ENCODE data around the gene GLIPR1.
A peak's percentile ranks its signal among the peaks of the same experiment; 100 is the strongest.
"Not testable (repeated sequence)": the region's sequence is repeated elsewhere in the genome, so short reads cannot be mapped to it uniquely, and the experiment has no call there.

Gene GLIPR1

DNA sequence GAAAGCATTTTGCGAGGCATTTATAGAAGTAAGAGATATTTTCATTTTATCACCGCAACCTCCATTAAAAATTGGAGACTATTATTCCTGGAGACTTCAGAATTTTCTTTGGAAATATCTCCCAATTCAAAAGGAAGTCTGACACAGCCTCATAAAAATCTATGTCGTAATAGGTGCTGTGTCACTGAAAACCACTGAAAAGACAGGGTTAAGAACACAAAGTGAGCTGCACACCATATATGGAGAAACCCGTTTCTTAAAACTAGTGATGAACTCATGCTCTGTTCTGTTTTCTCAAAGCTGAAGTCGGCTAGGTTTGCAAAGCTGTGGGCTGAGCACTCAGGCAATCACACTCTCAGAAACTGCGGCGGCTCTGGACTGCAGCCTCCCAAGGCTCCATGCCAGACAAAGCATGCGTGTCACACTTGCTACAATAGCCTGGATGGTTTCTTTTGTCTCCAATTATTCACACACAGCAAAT lies at the start of gene GLIPR1:
Gene GLIPR1 (plus strand): TSS at position 287 of the 481 bp plus-strand sequence. CDS start 126 bp downstream, at position 413.
- DNase-seq (ENCODE audit: low spot score) = peak; percentile 87

DNA sequence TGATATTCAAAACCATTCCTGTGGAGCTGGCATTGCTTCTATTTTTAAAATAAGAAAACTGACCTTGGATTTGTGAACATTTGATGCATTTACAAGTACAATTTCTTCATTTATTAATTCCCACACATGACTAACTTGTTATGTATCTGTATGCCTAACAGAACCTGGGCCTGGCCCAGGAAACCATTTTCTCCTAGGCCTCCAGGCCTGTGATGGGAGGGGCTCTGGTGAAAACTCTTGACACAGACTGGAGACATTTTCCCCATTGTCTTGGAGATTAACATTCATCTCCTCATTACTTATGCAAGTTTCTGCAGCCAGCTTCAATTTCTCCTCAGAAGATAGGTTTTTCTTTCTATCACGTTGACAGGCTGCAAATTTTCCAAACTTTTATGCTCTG lies 47.6 kb upstream of the GLIPR1 start:
- DNase-seq (ENCODE audit: low spot score) = no peak

DNA sequence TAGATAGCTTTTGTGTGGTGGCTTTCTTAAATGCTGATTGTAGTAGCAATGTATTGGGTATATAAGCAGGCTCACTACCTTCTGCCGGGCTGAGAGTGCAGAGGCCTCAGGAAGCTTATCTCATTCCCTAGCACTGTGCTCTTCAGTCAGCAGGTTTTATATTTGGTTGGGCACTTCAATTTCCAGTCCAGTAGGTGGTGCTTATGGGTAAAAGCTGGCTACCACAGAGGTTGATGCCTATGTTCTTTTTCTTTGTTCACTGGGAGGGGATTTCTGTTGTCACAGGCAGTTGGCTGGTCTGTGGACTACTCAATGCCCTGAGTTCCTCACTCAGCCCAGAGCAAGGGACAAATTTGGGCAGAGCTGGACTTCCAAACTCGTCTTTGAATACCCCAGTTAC lies 43.0 kb upstream of the GLIPR1 start:
- peak; percentile 64 for DNase-seq (ENCODE audit: low spot score)

DNA sequence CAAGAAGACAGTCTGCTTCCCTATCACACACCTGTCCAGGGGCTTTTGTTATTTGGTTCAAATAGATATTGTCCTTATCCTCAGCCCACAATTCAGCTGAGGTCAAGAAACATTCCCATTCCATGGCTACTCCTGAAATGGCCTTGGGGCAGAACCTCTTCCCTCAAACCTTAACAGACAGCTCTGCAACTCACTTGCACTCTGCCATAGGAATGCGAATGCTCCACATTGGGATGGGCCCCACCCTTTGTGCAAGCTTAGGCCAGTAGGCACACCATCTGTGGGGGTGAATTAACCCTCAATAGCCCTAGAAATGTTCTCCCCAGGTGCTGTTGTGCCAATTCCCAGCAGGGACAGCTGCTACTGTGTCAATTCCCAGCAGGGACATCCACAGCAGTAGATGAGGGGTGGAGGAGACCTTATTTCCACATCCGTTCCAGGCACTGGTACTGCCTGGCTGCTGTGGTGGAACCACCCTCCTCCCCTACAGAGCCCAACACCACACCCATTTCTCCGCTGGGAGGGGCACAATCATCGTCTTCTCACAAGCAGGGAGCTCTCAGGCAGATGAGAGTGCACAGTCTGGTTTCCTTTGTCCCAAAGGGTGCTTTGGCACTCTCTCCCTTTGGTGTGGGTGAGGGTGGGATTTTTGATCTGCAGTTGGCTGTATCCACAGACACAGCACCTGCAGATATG lies 42.3 kb upstream of the GLIPR1 start:
- peak; percentile 24 for DNase-seq (ENCODE audit: low spot score)

DNA sequence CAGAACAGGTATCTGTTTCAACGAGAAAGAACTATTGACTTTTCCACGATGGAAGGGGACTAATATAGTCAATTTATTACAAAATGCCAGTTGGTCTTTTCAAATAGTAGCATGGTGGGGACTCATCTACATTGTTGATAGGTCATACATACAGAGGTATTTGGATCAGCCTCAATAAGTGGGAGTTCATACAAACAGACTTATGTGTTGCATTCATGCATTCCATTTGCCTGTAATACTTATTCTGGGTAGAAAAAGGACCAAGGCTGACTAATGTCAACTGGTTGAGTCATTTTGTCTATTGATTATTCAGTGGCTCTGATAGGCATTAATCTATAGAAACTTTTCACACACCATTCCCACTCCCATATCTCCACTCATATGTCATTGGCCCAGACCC lies 41.5 kb upstream of the GLIPR1 start:
- no peak for DNase-seq (ENCODE audit: low spot score)

DNA sequence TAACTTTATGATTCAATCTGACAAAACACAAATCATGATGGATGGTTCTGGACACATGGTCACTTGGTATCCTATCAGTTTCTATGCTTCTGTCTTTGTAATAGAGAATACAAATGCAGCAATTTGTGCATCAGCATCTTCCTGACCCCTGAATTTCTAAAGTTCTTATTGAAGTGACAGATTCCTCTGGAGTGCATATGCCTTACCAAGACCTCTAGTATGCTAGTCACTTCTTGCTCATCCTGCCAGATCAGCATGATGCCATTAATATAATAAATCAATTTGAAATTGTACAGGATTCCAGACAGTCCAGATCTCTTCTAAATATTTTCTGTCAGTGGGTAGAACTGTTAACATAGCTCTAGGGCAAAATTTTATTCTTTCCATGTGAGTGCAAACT lies 40.6 kb upstream of the GLIPR1 start:
- no peak for DNase-seq (ENCODE audit: low spot score)

DNA sequence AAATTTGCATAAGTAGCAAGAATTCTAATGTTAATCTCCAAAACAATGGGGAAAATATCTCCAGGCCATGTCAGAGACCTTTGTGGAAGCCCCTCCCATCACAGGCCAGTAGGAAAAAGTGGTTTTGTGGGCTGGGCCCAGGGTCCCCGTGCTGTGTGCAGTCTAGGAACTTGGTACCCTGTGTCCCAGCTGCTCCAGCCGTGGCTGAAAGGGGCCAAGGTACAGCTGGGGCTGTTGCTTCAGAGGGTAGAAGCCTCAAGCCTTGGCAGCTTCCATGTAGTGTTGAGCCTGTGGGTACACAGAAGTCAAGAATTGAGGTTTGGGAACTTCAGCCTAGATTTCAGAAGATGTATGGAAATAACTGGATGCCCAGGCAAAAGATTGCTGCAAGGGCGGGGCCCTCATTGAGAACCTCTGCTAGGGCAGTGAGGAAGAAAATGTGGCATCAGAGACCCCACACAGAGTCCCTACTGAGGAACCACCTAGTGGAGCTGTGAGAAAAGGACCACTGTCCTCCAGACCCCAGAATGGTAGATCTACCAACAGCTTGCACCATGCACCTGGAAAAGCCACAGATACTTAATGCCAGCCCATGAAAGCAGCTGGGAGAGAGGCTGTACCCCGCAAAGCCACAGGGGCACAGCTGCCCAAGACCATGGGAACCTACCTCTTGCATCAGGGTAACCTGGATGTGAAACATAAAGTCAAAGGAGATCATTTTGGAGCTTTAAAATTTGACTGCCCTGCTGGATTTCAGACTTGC lies 38.7 kb upstream of the GLIPR1 start:
- DNase-seq (ENCODE audit: low spot score) = not testable (repeated sequence)

DNA sequence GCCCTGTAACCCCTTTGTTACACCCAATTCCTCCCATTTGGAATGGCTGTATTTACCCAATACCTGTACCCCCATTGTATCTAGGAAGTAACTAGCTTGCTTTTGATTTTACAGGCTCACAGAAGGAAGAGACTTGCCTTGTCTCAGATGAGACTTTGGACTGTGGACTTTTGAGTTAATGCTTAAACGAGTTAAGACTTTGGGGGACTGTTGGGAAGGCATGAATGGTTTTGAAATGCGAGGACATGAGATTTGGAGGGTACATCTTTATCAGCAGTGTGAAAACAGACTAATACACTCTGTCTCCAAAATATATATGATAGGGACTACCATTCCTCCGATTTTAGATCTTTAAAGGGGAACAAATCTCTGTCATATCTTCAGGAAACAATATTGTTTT lies 38.1 kb upstream of the GLIPR1 start:
- not testable (repeated sequence) for DNase-seq (ENCODE audit: low spot score)

DNA sequence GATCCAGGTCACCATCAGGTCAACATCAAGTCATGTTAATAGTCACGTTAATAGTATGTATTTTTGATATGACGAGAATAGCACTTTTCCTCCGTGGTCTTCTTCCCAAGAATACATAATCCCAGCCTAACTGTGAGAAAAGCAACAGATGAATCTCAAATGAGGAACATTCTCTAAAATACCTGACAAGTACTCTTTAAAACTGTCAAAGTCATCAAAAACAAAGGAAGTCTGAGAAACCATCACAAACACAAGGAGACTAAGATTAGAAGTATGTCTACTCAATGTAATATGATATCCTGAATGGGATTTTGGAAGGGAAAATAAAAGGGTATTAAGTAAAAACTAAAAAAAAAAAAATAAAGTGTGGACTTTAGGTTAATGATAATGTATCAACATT lies 36.8 kb upstream of the GLIPR1 start:
- DNase-seq (ENCODE audit: low spot score) = no peak

DNA sequence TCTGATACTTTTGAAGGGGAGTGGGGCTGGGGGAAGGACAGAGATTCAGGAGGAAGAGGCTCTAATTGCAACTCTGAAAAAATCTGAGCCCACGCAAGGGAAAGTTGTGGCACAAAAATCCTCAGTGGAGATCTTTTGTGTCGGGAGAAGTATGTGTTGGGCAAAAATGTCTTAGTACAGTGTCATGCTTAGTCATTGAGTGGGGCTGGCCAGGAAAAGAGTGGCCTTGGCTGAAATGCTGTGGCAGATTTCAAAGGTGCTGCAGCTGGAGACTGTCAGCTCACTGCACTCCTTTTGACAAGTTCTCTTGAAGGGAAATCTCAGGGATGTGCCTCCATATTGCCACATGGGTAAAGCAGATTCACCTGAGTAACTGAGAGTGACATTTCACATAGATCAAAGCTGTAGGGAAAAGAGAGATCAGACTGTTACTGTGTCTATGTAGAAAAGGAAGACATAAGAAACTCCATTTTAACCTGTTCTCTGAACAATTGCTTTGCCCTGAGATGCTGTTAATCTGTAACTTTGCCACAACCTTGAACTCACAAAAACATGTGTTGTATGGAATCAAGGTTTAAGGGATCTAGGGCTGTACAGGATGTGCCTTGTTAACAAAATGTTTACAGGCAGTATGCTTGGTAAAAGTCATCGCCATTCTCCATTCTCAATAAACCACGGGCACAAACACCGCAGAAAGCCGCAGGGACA lies 36.0 kb upstream of the GLIPR1 start:
- DNase-seq (ENCODE audit: low spot score) = no peak

DNA sequence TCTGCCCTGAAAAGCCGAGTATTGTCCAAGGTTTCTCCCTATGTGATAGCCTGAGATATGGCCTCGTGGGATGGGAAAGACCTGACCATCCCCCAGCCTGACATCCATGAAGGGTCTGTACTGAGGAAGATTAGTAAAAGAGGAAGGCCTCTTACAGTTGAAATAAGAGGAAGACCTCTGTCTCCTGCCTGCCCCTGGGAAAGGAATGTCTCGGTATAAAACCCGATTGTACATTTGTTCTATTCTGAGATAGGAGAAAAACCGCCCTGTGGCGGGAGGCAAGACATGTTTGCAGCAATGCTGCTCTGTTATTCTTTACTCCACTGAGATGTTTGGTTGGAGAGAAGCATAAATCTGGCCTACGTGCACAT lies 35.4 kb upstream of the GLIPR1 start:
- DNase-seq (ENCODE audit: low spot score) = not testable (repeated sequence)

DNA sequence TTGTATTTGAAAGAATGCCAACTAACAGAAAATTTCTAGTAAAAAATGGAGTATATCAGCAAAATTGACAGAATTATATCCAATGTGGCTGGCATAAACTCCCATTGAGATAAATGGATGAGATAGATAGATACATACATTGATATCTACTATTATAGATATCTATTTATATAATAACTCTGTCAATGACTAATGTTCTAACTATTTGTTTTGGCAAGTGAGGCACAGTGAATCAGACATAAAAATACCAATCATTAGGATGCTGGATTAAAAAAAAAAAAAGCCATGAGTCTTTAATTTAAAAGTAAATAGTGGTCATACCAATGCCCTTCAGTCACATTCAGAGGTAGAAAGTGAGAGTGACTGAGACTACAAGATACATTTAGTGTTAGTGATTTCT lies 33.7 kb upstream of the GLIPR1 start:
- no peak for DNase-seq (ENCODE audit: low spot score)

DNA sequence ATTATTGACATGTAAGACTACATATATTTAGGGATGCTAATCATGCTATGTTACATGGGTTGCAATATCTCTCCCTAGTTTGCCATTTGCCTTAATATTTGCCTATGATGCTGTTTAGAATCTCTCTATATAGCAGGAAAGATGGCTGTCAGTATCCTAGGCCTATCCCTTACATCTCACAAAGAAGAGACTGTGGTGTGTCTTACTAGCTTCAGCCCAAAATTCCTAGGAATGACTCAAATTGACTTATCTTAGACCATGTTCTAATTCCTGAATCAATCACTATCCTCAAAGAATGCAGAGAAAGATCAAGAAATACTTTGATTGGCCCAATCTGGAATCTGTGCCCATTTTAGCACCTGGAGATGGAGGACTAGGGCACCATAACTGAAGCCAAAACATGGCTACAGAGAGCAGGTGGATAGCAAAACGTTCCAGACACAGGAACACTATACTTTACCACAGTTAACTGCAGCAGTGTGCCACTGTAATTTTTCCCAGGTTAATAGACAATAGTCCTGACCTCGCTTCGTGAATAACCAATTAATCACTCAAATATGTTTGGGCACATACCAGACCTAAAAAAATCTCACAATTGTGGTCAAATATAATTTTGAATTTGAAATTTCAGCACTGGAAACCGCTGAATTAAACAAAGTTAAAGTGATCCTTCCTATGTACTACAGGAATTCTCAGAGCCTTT lies 32.7 kb upstream of the GLIPR1 start:
- DNase-seq (ENCODE audit: low spot score) = no peak

DNA sequence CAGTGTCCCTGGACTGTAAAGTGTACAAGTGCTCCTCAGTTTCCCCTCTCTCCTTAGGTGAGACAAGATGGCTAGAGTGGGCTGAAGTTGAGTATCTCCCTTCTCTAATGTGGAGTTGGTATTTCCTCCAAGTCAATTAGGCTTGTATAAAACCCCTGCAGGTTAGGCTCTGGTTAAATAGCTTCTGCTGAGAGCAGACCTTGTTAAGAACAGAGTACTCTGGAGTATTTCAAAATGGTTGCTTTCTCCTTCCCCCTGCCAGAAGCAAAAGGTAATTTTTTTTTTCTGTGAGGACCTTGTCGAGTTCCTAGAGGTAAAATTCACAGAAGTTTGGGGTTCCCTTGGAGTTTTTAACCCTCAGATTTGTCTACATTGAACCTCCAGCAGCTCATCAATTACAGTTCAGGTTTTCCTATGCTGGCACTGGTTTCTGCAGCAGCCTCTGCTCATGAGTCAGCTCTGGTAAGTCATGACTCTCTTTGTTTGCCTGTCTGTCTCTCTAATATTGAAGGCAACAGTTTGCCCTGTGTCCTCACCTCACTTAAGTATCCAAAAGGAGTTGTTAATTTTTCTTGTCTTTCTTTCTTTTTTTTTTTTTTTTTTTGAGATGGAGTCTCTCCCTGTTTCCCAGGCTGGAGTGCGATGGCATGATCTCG lies 27.8 kb upstream of the GLIPR1 start:
- DNase-seq (ENCODE audit: low spot score) = no peak

DNA sequence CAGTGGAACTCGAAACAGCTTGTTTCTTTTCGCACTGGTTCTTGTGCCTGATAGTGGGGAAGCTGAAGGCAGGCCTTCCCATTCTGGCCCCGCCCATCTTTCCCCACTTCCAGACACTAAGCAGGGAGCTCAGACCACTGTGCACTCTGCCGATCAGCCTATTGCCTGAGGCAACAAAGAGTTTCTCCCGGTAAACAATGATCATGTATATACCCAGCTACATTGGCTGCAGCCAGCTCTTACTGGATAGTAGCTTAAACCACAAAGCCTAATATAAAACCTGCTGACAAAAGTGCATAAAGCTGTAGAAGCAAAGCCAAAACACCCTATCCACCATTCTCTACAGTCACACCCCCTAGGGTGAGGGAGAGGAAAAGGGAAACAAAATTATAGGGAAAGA lies 24.7 kb upstream of the GLIPR1 start:
- no peak for DNase-seq (ENCODE audit: low spot score)

DNA sequence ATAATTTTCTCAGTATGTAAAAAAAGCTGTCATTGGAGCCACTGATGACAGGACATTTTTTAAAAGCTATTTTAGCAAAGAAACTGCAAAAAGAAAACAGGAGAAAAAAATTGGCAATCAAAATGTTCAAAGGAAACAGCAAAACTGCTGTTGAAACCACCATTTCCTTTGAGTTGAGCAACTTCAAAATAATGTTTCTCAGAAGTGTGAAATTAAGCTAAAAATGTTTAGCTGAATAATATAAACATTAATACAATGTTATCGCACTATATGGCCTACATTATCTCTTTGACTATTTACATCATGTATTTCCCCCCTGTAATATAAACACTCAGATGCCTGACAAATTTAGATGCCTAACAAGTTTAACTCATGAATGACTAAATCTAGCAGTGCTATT lies 23.4 kb upstream of the GLIPR1 start:
- DNase-seq (ENCODE audit: low spot score) = peak; percentile 35

DNA sequence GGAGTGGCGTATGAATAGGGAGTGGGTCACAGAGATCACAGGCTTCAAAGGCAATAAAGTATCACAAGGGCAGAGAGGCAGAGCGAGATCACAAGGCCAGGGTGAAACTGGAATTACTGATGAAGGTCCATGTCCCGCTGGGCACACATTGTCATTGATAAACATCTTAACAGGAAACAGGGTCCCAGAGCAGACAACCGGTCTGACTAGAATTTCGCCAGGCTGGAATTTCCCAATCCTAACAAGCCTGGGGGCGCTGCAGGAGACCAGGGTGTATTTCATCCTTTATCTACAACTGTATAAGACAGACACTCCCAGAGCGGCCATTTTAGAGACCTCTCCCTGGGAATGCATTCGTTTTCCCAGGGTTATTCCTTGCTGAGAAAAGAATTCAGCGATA lies 22.7 kb upstream of the GLIPR1 start:
- not testable (repeated sequence) for DNase-seq (ENCODE audit: low spot score)

DNA sequence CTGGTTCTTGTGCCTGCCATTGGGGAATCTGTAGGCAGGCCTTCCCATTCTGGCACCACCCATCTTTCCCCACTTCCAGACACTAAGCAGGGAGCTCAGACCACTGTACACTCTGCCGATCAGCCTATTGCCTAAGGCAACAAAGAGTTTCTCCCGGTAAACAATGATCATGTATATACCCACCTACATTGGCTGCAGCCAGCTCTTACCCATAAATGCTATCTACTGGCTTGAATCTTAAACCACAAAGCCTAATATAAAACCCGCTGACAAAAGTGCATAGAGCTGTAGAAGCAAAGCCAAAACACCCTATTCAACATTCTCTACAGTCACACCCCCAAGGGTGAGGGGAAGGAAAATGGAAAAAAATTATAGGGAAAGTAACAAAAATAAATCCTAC lies 20.8 kb upstream of the GLIPR1 start:
- DNase-seq (ENCODE audit: low spot score) = no peak

DNA sequence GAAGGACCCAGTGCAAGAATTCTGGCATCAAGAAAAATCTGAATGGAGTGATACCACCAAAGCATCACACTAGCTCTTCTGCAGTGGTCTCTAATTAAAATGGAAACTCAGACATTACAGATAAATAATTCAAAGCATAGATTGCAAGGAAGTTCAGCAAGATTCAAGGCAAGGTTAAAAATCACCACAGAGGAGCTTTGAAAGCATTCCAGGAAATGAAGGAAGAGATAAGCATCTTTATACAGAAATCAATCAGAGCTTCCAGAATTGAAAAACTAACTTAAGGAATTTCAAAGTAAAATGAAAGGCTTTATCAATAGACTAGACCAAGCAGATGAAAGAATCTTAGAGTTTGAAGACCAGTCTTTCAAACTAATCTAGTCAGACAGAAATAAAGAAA lies 20.4 kb upstream of the GLIPR1 start:
- DNase-seq (ENCODE audit: low spot score) = no peak

DNA sequence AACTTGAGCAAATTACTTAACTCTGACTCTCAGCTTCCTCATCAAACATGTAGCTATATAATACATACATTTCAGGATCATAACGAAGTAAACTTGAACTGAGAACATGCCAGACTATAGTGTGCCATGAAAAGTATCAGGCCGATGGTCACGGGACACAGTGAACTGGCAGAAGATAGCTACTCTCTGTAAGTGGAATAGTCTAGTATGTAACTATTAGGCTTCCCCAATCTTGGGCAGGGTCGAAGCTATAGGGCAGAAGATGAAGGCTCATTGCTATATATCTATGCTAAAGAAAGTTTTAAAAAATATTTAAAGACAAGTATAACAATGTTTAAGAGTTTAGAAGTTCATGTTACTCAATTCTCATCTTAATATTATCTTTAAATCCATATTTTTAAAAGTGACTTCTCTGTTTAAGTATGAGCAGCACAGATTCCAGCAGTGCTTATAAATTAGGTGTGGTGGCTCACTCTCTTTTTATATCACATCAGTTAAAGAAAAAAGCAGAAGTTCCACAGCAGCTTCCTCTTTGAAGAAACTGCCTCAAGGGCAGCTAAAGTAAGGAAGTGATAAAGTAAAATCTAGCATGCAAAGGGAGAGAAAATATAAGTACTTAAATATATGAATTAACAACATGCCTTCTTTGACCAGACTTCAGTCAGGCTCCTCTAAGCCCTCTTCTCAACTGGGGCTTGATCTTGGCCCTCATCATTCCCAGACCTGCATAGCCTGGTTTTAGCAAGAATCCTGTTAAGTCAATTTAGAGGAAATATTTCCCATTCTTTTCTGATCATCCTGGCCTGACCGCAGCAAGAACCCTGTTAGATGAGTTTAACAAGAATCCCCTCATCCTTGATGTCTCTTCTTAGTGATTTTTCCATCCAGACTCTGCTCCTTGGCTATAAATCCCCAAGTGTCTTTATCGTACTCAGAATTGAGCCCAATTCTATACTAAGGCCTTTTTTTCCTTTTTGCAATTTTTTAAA lies 8.4 kb upstream of the GLIPR1 start:
- no peak for DNase-seq (ENCODE audit: low spot score)

DNA sequence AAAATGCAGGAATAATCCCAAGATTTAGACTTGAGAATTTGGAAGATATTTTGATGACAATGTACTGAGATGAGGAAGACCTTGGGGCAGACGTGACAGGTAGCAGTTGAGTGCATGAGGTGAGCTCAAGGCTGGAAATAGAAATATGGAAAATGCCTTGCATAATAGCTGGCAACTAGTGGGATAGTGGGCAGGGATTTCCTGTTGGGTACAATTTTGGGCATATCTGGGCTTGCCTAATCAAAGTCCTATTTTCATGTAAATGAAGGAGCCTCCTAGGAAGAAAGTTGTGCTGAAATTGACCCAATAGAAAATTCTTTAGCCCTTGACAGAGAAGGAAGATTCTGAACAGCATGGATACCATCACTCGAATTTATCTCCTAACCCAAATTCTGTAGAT lies 6.4 kb upstream of the GLIPR1 start:
- no peak for DNase-seq (ENCODE audit: low spot score)
